Stimulated activated CD4-positive, alpha-beta T cell treated with anti-CD3 and anti-CD28 coated beads, Interleukin-4, amount 100 ng/mL, for 1 hour (primary cell): Measurements from ENCODE around the gene CHRD.

Source experiments
- DNase-seq: peaks from one replicate; pipeline ENCODE4 v3.0.0-alpha.2; 2020

The CHRD gene

GRCh38 chr3:184347321-184348056, 32.4 kb upstream of the CHRD start:
- DNase-seq, result no peak

GRCh38 chr3:184348057-184348382, 31.8 kb upstream of the CHRD start:
- DNase-seq, result no peak

- DNase-seq, result no peak
Measured at GRCh38 chr3:184349563-184350470, 30.0 kb upstream of the CHRD start.

GRCh38 chr3:184350618-184351017, 29.2 kb upstream of the CHRD start:
- DNase-seq, result no peak

GRCh38 chr3:184351511-184352148, 28.2 kb upstream of the CHRD start:
- DNase-seq, result no peak

GRCh38 chr3:184352149-184352785, 27.6 kb upstream of the CHRD start:
- no peak for DNase-seq

- no peak for DNase-seq
Measured at GRCh38 chr3:184352897-184353545, 26.8 kb upstream of the CHRD start.

GRCh38 chr3:184353546-184353941, 26.3 kb upstream of the CHRD start:
- no peak for DNase-seq

GRCh38 chr3:184354121-184354728, 25.6 kb upstream of the CHRD start:
- DNase-seq, result peak; percentile 74

GRCh38 chr3:184354754-184355153, 25.1 kb upstream of the CHRD start:
- DNase-seq, result no peak

- DNase-seq, result no peak
Measured at GRCh38 chr3:184355261-184356040, 24.4 kb upstream of the CHRD start.

- DNase-seq, result no peak
Measured at GRCh38 chr3:184357248-184358123, 22.4 kb upstream of the CHRD start.

GRCh38 chr3:184358124-184358767, 21.6 kb upstream of the CHRD start:
- DNase-seq, result no peak

GRCh38 chr3:184358921-184359350, 20.9 kb upstream of the CHRD start:
- DNase-seq, result no peak

- DNase-seq, result no peak
Measured at GRCh38 chr3:184359610-184360009, 20.2 kb upstream of the CHRD start.

- DNase-seq, result no peak
Measured at GRCh38 chr3:184360070-184360928, 19.6 kb upstream of the CHRD start.

- no peak for DNase-seq
Measured at GRCh38 chr3:184360929-184361531, 18.8 kb upstream of the CHRD start.

GRCh38 chr3:184361532-184361931, 18.3 kb upstream of the CHRD start, which contains the start of the genes CLCN2 and POLR2H:
Gene CLCN2 (minus strand): TSS chr3:184361605. CDS start chr3:184361479, 126 bp downstream.
Gene POLR2H (plus strand): TSS chr3:184361710. CDS start chr3:184363493, 1,783 bp downstream.
- peak; percentile 51 for DNase-seq
